Activated T-cell treated with anti-CD3 and anti-CD28 coated beads, Interleukin-2, amount 50 U/mL, for 48 hours (primary cell): ENCODE data around the gene ATP2C2.

Experiments
- DNase-seq, 2 experiments: peaks; one replicate each; pipeline ENCODE4 v3.0.0-alpha.2; 2020

The ATP2C2 gene

DNA sequence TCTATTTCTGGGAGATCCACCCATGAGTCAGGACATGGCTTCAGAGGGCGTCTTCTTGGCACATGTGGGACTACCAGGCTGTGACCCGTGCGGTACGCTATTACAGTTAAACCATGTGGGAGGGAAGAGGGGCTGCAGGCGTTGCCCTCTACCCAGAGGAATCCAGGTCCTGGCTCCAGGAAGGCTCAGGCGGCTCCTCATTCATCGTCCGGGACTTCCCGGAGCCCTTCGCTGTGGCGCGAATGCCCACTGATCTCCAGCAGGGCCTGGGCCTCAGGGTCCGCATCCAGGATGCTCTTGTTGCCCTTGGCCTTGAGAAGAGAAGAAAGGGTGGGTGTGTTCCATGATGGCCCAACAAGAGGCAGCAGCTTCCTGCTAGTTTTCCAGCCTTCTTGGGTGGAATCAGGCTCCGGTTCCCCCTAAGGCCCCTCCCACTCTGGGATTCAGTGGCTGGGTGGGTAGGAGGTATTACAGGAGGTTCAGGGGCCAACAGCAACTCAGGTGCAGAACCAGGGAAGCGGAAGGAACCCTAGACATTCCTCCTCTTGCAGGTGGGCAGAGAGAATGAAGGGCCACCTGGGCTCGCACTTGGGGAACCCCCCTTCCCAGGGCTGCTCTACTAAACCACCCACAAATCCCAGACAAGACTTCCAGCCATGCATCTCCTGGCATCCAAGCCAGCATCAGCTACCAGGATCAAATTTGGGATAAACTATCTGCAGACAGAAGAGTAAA, 111.5 kb downstream of the ATP2C2 start:
- peak; percentile 10 to 15 for DNase-seq

DNA sequence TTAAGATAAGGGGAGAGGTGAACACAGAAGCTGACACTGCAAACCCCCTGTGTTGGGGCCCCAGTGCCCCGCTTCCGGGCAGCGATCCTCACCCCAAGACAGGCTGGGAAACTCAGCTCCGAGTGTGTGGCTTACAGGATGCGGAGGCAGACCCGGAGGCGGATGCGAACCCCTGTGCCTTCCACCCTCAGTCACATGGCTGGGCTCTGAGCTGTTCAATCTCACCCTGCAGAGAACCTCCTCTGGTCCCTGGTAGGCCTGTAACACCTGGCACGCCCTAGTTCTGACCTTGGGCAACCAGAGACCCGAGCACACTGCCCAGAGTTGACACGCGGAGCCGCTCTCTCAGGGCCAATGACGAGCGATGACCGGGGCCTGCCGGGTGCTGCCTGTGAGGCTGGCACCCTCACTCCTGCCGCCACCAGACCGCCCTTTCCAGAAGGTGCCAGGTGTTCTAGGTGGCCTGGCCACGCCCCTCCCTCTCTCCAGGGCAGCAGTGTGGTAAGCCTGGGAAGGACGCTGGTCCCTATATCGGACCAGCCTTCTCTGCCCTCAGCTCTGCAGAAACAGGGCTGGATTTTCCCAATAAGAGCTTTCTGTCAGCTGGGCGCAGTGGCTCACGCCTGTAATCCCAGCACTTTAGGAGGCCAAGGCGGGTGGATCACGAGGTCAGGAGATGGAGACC, 112.9 kb downstream of the ATP2C2 start:
- peak; percentile 7 to 10 for DNase-seq

DNA sequence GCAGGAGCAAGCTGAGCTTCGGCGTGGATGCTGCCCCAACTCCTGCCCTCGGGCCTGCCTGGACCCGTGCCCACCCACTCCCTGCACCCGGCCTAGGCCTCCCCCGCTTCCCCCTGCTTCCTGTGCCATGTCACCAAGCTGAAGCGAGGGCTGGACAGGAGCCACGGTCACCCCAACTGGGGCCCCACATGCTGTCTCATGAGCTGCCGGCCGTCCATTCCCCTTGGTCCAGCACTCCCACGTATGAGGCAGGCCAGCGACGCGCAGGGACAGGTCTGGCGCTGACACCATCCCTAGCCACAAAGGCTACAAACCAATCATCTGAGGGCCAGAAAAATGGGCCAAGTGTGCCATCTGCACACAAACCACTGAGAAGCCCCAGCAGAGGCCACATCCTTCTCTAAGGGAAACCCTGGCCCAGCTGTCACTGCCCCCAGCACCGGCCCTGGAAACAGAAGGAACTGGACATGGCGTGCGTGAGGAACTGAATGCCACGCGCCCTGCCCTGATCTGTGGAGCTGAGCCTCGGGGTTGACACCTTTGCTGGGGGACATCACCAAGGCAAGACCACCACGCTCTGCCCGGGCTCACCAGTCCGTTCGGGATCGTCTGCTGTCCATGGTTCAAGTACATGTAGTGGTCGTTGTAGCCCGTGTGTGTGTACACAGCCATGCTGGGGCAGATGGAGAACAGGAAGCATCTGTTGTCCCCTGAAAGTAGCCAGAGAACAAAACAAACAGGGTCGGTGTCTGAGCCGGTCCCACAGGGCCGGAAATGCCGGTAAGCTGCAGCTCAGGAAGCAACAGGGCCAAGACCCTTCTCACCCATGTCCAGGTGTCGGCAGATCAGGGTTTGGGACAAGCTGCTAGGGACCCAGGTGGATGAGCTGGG, 113.9 kb downstream of the ATP2C2 start:
- peak; percentile 11 for DNase-seq

DNA sequence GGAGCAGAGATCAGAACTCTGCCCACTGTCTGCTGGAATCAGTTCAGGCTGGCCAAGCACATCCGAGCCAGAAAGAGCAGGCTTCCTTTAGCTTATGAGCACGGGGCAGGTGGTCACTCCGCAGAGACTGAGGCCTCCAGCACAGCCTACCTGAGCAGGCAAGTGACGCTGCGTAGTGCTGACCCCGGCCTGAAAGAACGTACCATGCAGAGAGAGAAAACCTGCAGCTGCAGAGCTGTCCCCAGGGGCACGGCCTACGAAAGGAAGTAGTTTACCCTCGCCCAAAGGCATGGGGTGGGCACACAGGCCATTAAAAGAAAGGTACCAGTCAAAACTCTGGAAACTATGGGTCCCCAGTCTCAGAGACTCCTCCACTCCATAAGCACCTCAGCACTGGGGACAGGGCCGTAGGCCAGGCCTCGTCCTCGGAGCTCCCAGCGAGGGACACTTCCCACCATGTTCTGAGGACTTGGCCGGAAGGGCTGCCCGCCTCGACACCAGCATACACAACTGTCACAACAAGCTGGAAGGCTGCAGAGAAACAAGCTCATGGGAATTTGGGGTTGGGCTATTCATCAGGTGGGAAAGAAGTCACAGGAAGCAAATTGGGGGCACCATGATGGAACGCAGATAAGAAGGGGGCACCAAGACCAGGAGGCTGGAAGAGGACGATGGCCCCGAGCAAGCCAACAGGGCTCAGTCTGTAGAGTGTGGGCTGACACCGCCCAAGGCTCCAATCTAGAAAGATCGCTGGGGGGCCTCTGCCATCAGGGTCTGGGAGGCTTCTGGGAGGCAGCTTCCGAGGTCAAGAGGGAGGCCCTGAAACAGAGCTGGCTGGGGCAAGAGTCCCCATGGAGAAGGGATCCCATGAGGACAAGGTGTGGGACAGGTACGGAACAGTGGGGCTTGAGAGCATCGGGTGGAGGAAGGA, 114.9 kb downstream of the ATP2C2 start:
- peak in 1 of 2 experiments; percentile 10 for DNase-seq

DNA sequence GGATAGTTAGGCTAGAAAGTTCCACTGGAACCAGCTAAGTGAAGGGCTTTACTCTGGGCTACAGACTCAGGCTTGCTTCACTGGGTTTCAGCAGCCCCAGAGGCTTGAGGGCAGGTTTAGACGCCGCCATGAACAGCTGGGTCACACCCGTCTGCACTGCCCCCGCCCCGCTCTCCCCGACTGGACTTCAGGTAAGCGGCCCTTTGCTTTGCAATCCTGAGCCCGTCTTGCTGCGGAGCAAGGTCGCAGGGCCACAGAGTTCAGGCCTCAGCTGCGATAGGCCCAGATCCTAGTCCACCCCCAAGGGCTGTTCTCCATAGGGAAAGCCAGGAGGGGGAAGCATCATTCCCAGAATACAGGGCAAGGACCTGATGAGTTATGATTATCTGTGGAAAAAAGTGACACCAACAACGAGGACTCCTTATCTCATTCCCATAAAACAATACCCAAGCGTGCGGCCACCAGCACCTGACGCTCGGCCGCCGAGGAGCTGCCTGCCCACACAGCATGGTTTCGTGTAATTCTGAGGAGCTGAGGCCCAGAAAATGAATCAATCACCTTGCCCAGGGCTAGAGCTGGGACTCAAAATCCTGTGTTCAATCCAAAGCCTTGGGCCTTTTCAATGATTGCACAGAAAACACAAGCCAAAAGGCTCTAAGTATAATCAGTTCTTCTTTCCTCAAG, 115.7 kb downstream of the ATP2C2 start:
- peak; percentile 11 to 12 for DNase-seq

DNA sequence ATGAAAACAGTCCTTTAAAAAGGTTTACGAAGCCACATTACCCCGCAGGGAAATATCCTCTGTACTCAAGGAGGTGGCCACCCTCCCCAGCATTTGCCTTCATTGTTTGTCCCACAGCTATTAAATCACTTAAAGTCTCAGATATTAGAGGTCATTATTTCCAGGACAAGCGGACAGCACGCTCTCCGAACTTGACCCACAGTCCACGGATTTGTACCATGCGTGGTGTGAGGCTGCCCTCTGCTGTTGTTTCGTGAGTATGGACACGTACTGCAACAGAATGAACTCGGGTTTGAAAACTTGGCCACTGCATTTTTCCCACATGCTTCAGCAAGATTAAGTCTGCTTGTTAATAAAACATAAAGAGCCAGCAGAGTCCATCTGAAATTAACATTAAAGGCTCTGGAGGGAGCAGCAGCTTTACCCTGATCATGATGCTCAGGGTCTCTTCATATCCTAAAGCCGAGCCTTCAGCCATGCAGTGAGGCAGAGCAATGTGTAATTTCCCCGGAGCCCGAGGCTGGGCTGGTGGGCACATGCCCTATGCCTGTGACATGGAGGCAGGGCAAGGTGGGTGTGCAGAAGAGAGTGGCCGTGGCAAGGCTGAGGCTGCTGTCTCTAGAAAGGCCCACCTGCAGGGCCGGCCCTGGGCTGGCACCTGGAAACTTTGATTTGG, 116.4 kb downstream of the ATP2C2 start:
- DNase-seq, result peak in 1 of 2 experiments; percentile 47

DNA sequence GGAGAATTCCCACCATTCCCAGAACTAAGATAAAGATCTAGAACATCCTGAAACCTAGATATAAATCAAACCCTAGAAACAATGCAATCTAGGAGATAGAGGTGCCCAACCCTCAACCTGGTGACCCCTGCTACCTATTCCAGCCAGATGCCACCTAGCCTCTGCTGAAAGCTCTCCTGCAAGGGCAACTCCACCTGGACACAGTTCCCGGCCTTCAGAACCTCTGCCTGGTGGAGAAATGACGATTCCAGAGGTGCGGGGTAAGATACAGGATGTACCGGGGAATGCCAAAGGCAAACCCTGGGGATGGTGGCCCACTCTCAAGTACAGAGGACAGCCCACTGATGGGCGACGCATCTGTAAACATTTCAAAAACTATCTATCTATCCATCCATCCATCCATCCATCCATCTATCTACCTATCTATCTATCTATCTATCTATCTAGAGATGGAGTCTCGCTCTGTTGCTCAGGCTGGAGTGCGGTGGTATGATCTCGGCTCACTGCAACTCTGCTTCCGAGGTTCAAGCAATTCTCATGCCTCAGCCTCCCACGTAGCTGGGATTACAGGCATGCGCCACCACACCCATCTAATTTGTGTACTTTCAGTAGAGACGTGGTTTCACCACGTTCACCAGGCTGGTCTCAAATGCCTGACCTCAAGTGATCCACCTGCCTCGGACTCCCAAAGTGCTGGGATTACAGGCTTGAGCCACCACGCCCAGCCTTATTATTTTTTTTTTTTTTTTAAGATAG, 117.1 kb downstream of the ATP2C2 start:
- peak in 1 of 2 experiments; percentile 3 for DNase-seq

DNA sequence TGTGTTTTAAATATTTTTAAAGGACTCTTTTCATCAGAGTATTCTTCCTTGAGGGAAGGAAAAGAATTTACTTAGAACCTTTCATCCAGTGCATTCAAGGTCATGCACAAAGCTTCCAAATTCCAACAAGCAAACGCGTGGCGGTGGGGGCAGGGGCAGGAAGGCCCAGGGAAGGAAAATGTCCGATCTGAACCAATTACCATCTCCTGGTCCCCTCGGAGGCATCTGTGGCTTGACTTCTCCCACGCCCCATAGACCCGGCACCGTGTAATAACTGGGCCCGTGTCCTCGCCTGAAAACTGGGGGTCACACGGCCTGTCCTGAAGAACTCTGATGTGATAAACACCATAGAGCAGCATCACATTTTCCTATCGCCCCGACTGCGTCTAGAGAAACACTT, 117.8 kb downstream of the ATP2C2 start:
- DNase-seq, result peak; percentile 1

DNA sequence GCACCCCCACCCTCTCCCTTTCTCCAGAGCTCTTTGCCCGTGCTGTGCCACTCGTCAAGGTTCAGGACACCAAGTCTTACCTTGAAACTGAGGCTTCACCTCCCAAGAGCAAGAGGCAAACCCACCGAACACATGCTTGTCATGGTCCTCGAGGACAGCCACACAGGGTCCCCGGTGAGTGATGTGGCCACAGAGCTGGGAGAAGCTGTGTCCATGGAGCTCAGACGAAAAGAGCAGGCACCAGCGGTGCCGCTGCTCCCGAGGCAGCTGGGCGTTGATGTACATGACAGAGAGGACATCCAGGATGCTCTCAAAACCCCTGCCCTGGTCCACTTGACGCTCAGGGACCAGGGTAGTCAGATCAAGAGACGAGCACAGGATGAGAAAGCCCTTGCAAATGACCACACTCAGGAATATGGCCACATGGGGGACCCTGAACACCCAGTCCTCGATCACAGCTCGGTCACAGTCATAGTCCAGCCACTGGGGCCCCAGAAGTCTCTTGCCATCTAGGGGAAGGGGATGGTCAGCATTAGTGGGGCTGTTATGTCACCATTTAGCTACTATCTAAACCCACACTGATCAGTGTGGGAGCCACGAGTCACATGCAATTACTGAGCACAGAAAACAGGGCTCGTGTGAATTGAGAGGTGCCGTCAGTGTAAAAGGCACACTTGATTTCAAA, 118.4 kb downstream of the ATP2C2 start:
- DNase-seq, result peak; percentile 4 to 6

DNA sequence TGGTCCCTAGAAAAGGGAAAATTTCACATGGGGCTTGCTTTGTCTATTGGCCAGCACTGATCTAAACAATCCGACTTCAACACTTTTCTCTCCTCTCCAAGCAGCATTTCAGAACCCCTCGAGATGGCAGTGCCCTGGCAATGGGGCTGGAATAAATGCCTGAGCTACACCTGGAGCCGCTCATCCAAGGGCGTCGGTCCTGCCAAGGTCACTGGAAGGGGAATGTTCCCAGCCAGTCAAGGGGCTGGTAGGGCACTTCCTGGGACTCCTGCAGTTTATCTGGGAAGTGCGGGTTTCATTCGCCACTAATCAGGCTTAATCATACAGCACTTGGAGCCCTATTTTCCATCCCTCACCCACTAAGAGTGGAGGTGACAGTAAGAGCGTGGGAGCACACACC, 119.0 kb downstream of the ATP2C2 start:
- no peak for DNase-seq

DNA sequence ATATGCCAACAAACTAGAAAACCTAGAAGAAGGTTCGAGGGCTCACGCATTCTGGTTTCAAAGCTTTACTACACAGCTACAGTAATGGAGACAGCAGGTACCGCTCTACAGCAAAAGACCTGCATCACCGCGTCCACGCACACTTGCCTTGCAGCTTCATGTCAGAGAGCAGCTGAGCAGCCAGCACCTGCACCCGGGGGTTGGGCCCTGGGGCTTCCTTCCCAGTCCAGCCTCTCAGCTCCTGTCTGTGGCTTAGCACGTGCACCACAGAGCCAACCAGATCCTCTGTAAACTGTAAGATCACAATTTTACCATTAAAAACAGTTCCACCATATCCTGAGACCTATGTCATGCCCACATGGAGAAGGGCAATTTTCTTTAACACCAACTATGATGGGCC, 120.8 kb downstream of the ATP2C2 start:
- DNase-seq, result no peak

DNA sequence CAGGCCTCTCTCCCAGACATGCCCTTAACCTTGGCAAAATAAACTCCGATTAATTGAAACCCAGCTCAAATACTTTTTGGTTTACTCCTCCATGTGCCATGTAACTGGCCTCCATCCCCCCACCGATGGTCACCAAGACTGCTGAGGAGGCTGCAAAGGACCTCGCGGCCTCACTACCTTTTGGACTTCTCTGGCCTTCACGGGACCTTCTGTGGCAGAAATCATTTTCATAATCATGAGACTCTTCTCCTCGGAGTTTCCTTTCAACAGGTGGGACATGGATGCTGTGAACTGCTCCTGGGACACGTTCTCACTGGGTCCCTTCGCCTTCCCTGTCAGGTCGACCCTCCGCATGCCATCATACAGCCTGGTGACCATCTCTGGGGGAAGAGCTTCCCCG, 127.2 kb downstream of the ATP2C2 start:
- DNase-seq, result no peak

DNA sequence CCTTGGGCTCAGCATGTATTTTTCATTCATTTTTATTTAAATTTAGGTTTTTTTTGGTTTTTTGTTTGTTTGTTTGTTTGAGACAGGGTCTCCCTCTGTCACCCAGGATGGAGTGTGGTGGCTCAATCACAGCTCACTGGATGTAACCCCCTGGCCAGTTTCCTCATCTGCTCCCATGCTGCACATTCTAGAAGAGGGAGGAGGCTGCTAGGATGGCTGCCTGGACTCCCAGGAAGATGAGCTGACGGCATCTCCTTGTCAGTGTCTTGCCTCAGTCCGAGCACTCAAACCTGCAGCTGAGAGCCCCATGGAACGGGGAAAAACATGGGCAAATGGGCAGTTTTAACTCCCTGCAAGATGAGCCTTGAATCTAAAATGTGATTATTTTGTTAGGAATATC, 128.7 kb downstream of the ATP2C2 start:
- DNase-seq, result peak in 1 of 2 experiments; percentile 1

DNA sequence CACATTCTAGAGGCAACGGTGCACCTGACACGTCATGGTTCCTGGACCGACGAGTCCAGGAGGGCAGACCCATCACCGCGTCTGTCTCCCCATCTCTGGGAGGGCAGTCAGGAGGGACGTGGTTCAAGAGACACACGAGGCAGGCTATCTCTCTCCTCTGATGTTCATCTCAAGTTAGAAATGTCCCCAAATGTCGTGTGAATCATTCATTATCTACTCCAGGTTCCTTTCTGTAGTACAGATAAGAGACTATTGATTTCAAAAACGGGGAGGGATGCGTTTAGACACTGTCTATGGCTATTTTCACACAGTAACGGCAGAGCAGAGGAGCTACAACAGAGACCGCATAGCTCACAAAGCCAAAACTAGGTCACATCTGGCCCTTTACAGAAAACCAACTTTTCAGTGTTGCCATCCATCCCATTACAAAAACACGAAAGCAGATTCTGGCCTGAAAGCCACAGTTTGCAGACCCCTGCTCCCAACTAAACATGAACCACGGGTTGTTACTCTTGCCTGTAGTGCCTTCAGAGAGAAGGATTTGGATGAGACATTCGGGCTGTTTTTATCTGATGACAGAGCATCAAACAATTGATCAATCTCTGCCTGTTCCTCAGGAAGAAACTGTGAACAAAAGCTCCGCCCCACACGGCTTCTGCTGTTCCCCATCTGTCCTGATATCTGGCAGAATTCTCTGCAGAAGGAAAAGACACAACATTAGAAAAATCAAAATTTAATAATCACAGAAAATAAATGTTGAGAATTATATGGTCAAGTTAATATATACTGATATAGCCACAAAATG, 129.3 kb downstream of the ATP2C2 start:
- peak in 1 of 2 experiments; percentile 5 for DNase-seq

DNA sequence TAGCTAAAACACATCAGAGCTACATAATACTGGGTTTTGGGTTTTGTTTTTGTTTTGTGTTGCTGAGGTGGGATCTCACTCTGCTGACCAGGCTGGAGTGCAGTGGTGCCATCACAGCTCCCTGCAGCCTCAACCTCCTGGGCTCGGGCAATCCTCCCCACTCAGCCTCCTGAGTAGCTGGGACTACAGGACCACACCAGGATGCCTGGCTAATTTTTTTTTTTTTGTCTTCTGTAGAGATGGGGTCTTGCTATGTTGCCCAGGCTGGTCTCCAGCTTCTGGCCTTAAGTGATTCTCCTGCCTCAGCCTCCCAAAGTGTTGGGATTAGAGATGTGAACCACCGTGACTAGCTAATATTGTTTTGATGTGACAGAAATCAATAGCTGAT, 129.9 kb downstream of the ATP2C2 start:
- no peak for DNase-seq

DNA sequence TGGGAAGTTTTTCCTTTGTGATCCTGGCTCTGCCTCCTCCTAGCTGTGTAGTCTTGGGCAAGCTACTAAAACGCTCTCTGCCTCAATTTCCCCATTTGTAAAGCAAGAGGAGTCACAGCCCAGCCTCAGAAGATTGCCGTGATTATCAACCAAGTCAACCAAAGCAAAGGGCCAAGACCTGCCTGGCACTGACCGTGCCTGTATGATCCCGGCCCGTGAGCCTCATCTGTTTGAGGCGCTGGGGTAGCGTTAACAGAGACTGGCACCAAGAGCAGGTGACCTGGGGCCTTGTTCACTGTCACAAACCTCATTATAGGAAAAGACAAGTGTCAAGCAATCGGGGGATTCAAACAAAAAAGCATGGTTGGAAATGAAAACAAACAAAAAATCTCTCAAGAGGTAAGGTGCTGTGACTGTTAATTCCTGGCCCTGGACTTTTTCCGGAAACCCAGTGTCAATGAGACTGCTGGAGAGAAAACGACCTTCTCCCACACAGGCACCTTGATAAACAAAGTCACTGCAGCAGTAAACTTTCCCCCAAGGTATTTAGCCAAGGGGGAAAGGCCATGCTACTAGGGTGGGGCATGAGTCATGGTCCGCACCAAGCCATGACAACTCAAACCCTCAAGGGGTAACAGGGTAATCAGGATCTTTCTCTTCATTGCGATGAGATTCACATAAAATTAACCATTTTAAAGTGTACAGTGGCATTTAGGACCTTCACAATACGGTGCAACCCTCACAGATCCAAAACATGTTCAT, 130.7 kb downstream of the ATP2C2 start:
- DNase-seq, result no peak

DNA sequence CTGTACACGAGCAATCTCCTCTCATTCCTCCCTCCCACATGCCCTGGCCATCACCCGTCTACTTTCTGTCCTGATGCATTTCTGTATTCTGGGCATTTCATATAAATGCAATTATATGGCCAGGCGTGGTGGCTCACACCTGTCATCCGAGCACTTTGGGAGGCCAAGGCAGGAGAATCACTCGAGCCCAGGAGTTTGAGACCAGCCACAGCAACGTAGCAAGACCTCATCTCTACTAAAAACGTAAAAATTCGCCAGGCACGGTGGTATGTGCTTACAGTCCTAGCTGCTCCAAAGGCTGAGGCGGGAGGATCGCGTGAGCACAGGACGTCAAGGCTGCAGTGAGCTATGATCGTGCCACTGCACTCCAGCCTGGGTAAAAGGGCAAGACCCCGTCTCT, 131.3 kb downstream of the ATP2C2 start:
- DNase-seq, result no peak

DNA sequence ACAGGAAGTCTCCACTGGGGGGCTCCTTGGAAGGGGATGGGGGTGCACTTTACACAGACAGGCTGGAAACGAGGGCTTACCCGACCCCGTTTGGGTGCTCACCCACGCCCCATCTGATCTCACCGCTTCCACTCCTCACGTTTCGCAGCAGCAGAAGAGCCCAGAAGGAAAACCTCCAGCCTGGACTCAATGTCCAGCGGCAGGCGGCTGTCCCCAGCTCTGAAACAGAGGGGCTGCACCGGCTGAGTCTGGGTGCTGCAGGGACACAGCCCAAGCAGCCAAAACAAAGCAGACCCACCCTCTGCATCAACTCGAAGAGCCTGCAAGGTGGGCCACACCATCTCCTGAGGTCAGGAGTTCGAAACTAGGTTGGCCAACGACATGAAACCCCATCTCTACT, 132.2 kb downstream of the ATP2C2 start:
- DNase-seq, result no peak
